Stimulated activated CD4-positive, alpha-beta T cell treated with anti-CD3 and anti-CD28 coated beads, Interleukin-1b, Interleukin-23, amount 100 ng/mL, for 48 hours (primary cell): Measurements from ENCODE around the gene ADGRL1.
A peak's percentile ranks its signal among the peaks of the same experiment; 100 is the strongest.
"Not testable (repeated sequence)": the region's sequence is repeated elsewhere in the genome, so short reads cannot be mapped to it uniquely, and the experiment has no call there.

Experiments used
- DNase-seq: peaks from one replicate; pipeline ENCODE4 v3.0.0-alpha.2; 2020

The ADGRL1 gene

GRCh38 chr19:14217886-14218285, 11.9 kb upstream of the ADGRL1 start:
- DNase-seq: not testable (repeated sequence)

GRCh38 chr19:14214580-14214979, 8.6 kb upstream of the ADGRL1 start:
- no peak for DNase-seq

DNA sequence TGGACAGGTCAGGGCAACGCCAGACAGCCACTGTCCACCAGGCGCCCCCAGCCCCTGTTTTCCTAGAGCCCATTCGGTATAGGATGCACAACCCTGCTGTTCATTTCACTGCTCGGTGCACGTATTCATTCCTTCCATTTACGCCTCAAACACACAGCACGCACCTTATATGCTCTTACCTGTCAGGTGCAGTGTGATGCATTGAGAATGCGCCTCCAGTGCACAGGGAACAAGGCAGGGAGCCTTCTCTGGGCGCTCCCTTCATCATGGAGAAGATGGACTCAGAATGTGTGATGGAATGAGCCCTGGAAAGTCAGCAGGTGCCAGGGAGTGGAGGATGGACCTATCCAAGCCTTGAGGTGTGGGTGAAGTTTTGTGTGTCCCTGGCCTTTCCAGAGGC, 4.2 kb upstream of the ADGRL1 start:
- not testable (repeated sequence) for DNase-seq

DNA sequence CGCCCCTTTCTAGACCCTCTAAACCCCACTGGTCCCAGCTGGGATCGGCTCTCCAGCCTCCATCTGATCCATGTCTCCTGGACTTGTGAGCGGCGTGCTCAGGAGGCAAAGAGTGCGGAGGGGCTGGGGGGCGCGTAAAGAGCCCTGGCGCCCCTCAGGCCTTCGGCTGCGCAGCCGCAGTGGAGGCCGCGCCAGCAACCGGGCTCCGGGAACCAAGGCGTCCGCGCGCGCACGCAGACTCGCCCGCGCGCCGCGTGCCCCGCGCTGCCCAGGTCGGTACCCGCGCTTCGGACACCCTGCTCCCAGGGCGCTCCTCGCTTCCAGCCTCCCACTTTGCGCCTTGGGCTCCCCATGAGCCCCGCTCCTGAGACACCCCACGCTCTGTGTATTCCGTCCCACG, 3.4 kb upstream of the ADGRL1 start:
- not testable (repeated sequence) for DNase-seq

- DNase-seq: not testable (repeated sequence)
Measured at GRCh38 chr19:14208496-14208895, 2.5 kb upstream of the ADGRL1 start.

- DNase-seq: not testable (repeated sequence)
Measured at GRCh38 chr19:14207796-14208195, 1.8 kb upstream of the ADGRL1 start.

DNA sequence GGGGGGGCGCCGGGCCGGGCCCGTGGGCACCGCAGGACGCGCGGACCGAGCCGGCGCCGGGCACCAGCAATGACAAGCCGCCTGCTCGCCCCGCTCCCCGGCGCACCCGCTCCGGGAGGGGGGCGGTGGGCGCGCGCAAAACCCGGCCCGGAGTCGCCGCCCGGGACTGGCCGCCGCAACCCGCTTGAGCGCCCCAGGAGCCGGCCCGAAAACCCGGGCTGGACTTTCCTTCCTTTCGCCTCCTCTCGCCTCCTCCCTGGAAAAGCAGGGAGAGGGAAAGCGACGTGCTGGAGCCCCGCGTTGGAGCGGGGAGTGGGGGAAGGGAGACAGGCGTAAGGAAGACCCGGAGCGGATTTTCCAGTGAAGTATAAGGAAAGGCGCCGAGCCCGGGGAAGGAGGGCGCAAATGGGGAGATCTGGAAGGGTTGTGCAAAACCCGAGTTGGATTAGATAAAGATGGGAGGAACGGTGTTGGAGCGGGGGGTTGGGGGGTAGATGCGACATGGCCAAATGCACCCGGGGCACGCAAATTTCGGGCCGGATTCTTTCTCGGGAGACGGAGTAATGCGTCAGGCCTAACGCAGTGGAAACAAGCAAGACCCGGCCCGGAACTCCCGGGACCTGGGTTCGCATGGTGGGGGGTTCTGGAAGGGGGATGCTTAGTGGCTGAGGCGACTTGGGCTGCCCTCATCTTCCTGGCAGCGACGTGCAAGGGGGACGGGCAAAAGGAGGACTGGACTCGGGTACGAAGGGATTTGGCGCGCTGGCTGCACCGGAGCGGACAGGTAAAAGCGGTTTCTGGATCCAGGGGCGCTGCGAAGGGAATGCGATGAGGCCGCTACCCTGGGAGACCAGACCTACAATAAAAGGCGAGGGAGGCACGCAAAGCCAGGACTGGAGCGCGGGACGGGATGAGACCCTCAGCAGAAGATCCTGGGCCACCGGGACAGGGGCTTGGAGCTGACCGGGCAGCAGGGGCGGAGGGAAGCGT, 1.1 kb upstream of the ADGRL1 start:
- peak; percentile 83 for DNase-seq

DNA sequence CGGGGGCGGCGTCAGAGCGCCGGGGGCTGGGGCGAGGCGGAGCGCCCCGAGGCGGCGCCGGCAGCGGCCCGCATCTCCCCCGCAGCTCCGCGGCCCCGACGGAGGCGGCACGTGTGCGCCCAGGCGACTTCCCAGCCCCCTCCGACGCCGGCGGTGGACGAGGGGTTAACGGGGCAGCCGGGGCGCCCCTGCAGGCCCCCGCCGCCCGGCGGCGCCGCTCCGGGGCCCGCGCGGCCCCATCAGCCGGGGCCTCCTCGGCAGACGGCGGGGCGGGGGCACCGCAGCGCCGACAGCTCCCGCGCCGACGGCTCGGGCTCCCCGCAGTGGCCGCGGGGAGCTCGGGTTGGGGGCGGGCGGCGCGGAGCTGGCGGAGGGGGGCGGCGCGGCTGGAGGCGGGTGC, 339 bp upstream of the ADGRL1 start:
- DNase-seq: not testable (repeated sequence)

GRCh38 chr19:14204676-14205451, 1.1 kb downstream of the ADGRL1 start:
- not testable (repeated sequence) for DNase-seq

- DNase-seq: not testable (repeated sequence)
Measured at GRCh38 chr19:14204219-14204618, 1.8 kb downstream of the ADGRL1 start.

- not testable (repeated sequence) for DNase-seq
Measured at GRCh38 chr19:14203788-14204187, 2.2 kb downstream of the ADGRL1 start.

DNA sequence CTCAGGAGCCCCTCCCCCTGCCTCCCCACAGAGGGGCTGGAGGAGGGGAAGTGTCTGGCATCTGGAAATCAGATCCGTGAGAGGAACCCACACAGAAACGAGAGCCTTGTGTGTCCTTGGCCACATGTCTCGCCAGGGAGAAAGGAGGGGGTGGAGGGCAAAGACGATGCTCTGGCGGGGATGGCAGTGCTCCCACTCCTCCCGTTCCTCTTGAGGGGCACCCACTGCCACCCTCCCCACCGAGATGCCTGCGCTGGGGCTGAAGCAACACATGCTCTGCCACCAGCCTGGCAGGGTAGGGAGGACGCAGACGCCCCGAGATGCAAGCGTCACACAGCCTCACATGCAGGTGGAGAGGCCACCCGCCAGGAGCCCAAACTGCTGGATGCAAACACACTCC, 2.8 kb downstream of the ADGRL1 start:
- no peak for DNase-seq

DNA sequence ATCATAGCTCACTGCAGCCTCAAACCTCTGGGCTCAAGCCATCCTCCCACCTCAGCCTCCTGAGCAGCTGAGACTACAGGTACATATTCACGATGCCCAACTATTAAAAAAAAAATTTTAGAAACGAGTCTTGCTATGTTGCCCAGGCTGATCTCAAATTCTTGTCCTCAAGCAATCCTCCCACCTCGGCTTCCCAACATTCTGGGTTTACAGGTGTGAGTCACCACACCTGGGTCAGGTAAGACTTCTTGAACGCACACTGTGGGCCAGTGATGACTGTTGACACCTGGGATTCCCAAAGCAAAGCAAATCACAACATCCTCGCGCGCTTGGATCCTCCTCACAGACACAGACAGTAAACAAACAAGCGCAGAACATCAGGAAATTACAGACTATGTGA, 4.5 kb downstream of the ADGRL1 start:
- DNase-seq: not testable (repeated sequence)

DNA sequence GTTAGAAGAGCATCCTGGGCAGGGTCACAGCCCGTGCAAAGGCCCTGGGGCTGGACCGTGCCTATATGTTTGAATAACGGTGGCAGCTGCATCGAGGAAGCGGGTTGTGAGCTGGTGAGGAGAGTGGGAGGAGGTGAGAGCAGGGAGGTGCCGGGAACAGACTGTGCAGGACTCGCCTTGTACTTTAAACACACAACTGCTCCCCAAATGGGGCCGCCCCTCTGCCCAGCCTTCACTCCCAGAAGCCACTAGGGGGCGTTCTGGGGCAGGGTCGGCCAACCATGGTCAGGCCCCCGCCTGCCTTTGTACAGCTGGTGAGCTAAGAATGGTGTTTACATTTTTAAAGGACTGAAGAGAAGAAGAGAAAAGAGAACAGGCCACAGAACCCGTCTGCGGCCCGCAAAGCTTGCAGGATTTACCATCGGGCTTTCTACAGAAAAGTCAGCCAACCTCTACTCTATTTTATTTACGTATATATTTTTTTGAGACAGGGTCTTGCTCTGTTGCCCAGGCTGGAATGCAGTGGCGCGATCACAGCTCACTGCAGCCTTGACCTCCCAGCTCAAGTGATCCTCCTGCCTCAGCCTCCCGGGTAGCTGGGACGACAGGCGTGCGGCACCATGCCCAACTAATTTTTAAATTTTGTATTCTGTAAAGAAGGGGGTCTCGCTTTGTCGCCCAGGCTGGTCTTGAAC, 5.7 kb downstream of the ADGRL1 start:
- DNase-seq: peak; percentile 63

GRCh38 chr19:14198384-14199376, 7.3 kb downstream of the ADGRL1 start:
- DNase-seq: no peak

DNA sequence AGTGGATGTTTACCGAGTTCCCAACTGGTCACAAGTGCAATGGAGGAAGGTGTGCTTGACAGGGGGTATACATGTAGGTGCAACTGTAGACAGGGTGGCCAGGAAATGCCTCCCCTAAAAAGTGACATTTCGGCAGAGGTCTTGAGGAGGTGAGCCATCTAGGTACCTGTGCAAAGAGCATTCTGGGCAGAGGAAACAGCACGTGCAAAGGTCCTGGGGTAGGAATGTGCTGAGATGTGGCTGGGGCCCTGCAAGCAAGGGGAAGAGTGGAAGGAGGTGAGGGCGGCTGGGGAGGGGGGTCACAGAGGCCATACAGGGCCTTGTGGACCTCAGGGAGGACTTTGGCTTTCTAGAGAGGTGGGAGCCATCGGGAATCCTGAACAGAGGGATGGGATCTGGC, 8.1 kb downstream of the ADGRL1 start:
- no peak for DNase-seq

- not testable (repeated sequence) for DNase-seq
Measured at GRCh38 chr19:14197288-14197687, 8.7 kb downstream of the ADGRL1 start.

GRCh38 chr19:14196105-14196504, 9.9 kb downstream of the ADGRL1 start:
- peak; percentile 75 for DNase-seq

- DNase-seq: not testable (repeated sequence)
Measured at GRCh38 chr19:14195216-14195615, 10.8 kb downstream of the ADGRL1 start.

DNA sequence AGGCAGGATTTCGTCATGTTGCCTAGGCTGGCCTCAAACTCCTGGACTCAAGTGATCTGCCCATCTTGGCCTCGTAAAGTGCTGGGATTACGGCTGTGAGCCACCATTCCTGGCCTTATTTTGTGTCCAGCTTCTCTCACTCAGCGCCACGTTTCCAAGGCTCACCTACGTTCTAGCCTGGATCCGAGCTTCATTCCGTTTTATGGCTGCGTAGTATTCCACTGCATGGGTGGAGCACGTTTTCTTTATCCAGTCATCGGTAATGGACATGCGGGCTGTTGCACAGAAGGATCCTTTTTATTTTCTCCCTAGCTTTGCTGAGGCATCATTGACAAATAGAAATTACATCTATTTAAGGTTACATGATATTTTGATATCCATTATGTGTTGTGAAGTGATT, 16.6 kb downstream of the ADGRL1 start:
- no peak for DNase-seq

DNA sequence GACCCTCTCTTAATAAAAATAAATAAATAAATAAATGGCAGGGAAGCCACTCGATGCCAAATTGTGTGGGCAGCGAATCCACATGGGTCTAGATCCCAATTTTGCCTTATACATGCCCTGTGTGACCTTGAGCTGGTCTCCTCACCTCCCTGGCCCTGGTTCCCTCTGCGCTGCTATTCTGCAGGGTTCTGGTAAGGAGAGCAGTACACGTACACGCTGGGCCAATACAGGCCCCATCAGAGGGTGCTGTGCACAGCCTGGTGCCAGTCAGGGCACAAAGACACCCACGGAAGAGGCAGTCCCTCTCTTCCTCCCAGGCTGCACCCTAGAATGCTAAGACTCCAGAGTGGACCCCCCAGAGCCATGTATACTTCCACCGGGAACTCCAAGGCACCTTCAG, 17.9 kb downstream of the ADGRL1 start:
- DNase-seq: not testable (repeated sequence)

DNA sequence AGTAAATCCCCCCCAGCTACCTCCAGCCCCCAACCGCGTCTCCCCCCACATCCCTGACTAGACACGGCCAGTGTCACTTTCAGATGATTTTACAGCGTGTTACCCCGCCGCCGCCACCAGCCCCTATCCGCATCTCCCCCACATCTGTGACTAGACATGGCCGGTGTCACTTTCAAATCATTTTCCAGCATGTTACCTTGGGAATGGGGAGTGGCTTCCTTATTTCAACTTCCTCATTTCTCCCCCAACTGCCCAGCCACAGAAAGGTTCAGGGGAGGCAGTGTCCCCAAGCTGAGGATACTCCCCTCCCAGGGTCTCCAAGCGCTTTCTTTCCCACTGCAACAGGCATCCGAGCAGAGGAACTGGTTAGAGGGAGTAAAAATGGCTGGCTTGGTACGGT, 18.4 kb downstream of the ADGRL1 start:
- no peak for DNase-seq
